ENCODE data around the gene ANKRD11. TPM values are rescaled to one million over a fixed set of nuclear protein-coding genes. Genes with fewer than 3 reads are reported as not detected.
"Not testable (repeated sequence)": the region's sequence is repeated elsewhere in the genome, so short reads cannot be mapped to it uniquely, and the experiment has no call there.

The ANKRD11 gene
- total RNA-seq, 2 experiments from 2014 or later: 174 to 177 TPM

DNA sequence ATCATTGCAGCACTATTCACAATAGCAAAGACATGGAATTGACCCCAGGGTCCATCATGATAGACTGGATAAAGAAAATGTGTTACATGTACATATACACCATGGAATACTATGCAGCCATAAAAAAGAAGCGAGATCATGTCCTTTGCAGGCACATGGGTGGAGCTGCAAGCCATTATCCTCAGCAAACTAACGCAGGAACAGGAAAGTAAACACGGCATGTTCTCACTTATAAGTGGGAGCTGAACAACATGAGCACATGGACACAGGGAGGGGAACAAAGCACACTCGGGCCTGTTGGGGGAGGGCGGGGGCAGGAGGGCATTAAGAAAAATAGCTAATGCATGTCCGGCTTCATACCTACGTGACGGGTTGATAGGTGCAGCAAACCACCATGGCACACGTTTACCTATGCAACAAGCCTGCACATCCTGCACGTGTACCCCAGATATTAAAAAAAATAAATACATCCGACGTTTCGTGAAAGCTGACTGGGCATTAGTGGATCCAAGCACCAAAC is 243.9 kb downstream of the ANKRD11 start:
- CTCF ChIA-PET: interaction anchor here (0.8 to 1.1 kb wide), 2 partner anchors 8 to 110 kb away, joined by 3 to 5 read pairs; no protein-coding TSS in a partner anchor
- Mint-ChIP-seq H3K27me3 (ENCODE audit: low read depth) (no peaks in the 10 kb centered on the region), H3K9me3 (peaks cover 5% of the 10 kb centered on the region), H3K27ac (no peak overlapping the region), H3K4me3 (peak overlapping the region; percentile 64), H3K4me1 (ENCODE audit: low read depth) (peaks cover 9% of the 10 kb centered on the region), H3K36me3 (ENCODE audit: low read depth) (no peaks in the 10 kb centered on the region)
- intact Hi-C loops (cut with micrococcal nuclease): loop anchor here (2.0 to 10.0 kb wide), 5 partner anchors 152 to 628 kb away; partner anchors contain the start of genes ACSF3, CHMP1A, RPL13 and SPATA33
- DNase-seq: no peak

DNA sequence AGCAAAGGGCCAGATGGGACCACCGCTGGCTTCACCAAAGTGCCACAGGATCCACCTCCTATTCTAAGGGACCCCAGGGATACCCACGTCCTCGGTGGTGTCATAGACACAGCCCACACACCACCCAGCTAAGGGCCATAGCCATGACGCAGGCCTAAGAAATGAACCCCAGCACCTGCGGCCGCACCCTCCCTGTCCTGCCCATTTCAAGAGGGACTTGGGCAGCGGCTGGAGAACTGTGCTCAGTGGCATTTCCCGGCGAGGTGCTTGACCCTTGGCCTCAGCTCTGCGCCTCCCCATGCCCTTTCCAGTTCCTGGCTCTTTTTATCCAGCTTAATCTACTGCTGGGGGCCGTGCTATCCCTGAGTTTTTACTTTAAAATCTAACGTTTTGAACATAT is 245.6 kb downstream of the ANKRD11 start:
- Mint-ChIP-seq H3K27ac (no peak overlapping the region), H3K27me3 (ENCODE audit: low read depth) (no peaks in the 10 kb centered on the region), H3K36me3 (ENCODE audit: low read depth) (peaks cover 2% of the 10 kb centered on the region)

DNA sequence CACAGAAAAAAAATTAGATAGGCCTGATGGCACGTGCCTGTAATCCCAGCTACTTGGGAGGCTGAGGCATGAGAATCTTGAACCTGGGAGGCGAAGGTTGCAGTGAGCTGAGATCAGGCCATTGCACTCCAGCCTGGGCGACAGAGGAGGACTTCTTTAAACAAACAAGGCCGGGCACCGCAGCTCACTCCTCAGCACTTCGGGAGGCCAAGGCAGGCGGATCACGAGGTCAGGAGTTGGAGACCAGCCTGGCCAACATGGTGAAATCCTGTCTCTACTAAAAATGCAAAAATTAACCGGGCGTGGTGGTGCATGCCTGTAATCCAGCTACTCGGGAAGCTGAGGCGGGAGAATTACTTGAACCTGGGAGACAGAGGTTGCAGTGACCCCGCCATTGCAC is 246.1 kb downstream of the ANKRD11 start:
- peaks cover 16% of the 10 kb centered on the region for H3K4me1 Mint-ChIP-seq (ENCODE audit: low read depth)
- H3K27me3 Mint-ChIP-seq (ENCODE audit: low read depth); H3K27ac Mint-ChIP-seq; H3K9me3 Mint-ChIP-seq; H3K36me3 Mint-ChIP-seq (ENCODE audit: low read depth); H3K4me3 Mint-ChIP-seq; DNase-seq; CTCF ChIA-PET: not testable (repeated sequence)
- intact Hi-C loops (cut with micrococcal nuclease): loop anchor here (5.0 to 10.0 kb wide), 4 partner anchors 43 to 631 kb away; partner anchors contain the start of genes ACSF3, CHMP1A, SPATA33 and TCF25

More for the DNA sequence above, 245.6 kb downstream of the ANKRD11 start:
- Mint-ChIP-seq H3K4me3 (no peak overlapping the region), H3K4me1 (ENCODE audit: low read depth) (peaks cover 15% of the 10 kb centered on the region), H3K9me3 (peaks cover 1% of the 10 kb centered on the region)
- no peak for DNase-seq
- intact Hi-C loops (cut with micrococcal nuclease): loop anchor here (5.0 to 10.0 kb wide), 4 partner anchors 43 to 630 kb away; partner anchors contain the start of genes ACSF3, CHMP1A, SPATA33 and TCF25
- CTCF ChIA-PET: no interaction called here

DNA sequence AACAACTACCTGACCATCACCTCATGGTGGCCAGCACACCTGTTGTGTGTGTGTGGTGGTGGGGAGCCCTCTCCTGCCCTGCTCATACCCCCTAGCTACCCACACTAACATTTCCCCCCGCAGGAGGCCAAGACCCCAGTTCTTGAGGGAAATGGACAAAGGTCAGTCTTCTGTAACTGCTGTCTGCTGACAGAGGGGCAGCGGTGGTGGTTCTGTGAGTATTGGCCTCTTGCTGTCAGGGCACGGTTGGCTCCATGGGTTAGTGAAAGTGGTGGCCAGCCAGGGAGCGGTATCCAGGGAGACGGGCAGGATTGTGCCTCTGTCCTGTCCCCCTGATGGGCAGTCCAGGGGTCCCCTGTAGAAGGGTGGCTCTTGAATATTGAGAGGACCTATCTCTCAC is 246.7 kb downstream of the ANKRD11 start:
- CTCF ChIA-PET: no interaction called here
- DNase-seq: no peak
- Mint-ChIP-seq H3K27ac (no peak overlapping the region), H3K4me1 (ENCODE audit: low read depth) (peaks cover 16% of the 10 kb centered on the region), H3K27me3 (ENCODE audit: low read depth) (no peaks in the 10 kb centered on the region), H3K4me3 (no peak overlapping the region), H3K9me3 (no peaks in the 10 kb centered on the region), H3K36me3 (ENCODE audit: low read depth) (peaks cover 2% of the 10 kb centered on the region)
- intact Hi-C loops (cut with micrococcal nuclease): loop anchor here (5.0 to 10.0 kb wide), 4 partner anchors 44 to 631 kb away; partner anchors contain the start of genes ACSF3, CHMP1A, SPATA33 and TCF25

DNA sequence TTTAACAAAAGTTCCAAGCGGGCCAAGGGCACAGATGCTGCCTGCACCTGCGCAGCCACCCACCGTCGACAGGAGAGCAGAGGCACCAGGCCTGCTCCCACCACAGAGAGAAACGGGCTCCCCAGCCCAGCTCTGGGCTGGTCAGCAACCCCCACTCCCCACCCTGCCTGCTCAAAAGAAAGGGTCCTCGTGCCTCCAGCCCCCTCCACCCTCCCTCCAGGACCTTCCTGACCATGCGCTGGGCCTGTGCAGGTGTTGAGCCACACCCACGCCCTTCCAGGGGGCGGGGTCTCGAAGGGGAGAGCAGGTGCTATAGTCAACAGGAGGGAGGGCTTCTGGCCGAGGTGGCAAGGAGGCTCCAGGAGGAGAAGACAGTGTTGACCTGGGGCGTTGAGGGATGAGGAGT is 247.6 kb downstream of the ANKRD11 start:
- peaks cover 16% of the 10 kb centered on the region for H3K4me1 Mint-ChIP-seq (ENCODE audit: low read depth)
- CTCF ChIA-PET: interaction anchor here (1.2 kb wide), 1 partner anchor 47 kb away, joined by 5 read pairs; no protein-coding TSS in a partner anchor
- H3K27ac Mint-ChIP-seq: no peak overlapping the region
- peaks cover 2% of the 10 kb centered on the region for H3K36me3 Mint-ChIP-seq (ENCODE audit: low read depth)
- no peaks in the 10 kb centered on the region for H3K9me3 Mint-ChIP-seq
- intact Hi-C loops (cut with micrococcal nuclease): loop anchor here (5.0 to 10.0 kb wide), 4 partner anchors 45 to 632 kb away; partner anchors contain the start of genes ACSF3, CHMP1A, SPATA33 and TCF25
- no peaks in the 10 kb centered on the region for H3K27me3 Mint-ChIP-seq (ENCODE audit: low read depth)
- peak overlapping the region; percentile 21 for H3K4me3 Mint-ChIP-seq
- DNase-seq: no peak

DNA sequence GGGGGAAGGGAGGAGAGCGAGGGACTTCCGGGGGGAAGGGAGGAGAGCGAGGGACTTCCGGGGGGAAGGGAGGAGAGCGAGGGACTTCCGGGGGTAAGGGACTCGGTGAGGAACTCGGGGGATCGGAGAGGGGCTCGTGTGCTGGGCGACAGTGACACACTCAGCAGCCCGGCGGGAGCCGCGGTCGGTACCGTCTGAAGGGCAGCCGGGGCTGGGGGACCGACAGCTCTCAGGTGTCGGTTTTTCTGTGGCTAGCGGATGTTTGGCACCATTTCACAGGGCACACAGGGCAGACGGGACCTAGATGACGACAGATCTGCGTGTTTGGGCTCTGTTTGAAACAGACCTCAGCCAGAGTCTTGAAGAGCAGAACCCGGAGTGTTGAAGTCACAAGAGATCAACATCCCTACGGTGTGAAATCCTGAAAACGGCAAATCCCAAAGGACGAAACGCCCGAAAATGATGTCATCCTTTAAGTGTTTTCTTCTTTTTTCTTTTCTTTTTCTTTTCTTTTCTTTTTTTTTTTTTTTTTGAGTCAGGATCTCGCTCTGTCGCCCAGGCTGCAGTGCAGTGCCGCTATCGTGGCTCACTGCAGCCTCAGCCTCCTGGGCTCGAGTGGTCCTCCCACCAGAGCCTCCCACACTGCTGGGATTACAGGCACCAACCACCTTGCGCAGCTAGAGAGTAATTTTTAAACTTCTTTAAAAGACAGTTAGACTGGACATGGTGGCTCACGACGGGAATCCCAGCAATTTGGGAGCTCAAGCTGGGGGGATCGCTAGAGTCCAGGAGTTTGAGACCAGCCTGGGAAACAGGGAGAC is 249.0 kb downstream of the ANKRD11 start:
- intact Hi-C loops (cut with micrococcal nuclease): loop anchor here (1.0 to 10.0 kb wide), 8 partner anchors 25 to 633 kb away; partner anchors contain the start of genes ACSF3, ANKRD11, CHMP1A and SPATA33
- Mint-ChIP-seq H3K27me3 (ENCODE audit: low read depth) (no peaks in the 10 kb centered on the region), H3K4me3 (peak overlapping the region; percentile 95), H3K27ac (peak overlapping the region; percentile 95), H3K9me3 (no peaks in the 10 kb centered on the region), H3K4me1 (ENCODE audit: low read depth) (peaks cover 16% of the 10 kb centered on the region), H3K36me3 (ENCODE audit: low read depth) (peaks cover 2% of the 10 kb centered on the region)
- DNase-seq: peak; percentile 77
- CTCF ChIA-PET: interaction anchor here (1.0 to 1.8 kb wide), 8 partner anchors 9 to 269 kb away, joined by 3 to 5 read pairs (median 4); no protein-coding TSS in a partner anchor

DNA sequence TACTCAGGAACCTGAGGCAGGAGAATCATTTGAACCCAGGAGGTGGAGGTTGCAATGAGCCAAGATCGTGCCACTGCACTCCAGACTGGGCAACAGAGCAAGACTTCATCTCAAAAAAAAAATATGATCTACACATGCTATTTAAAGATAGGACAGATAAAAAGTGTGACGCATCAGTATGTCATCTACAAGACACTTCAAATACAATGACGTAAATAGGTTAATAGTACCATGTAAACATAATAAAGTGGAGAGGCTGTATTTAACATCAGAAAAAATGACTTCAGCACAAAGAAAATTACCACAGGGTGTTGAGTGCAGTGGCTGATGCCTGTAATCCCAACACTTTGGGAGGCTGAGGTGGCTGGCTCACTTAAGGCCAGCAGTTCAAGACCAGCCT is 252.6 kb downstream of the ANKRD11 start:
- intact Hi-C loops (cut with micrococcal nuclease): no loop called here
- Mint-ChIP-seq H3K4me1 (ENCODE audit: low read depth) (peaks cover 13% of the 10 kb centered on the region), H3K4me3 (no peak overlapping the region), H3K27me3 (ENCODE audit: low read depth) (no peaks in the 10 kb centered on the region), H3K36me3 (ENCODE audit: low read depth) (peaks cover 10% of the 10 kb centered on the region), H3K9me3 (peaks cover under 1% of the 10 kb centered on the region), H3K27ac (no peak overlapping the region)
- no peak for DNase-seq
- CTCF ChIA-PET: no interaction called here

DNA sequence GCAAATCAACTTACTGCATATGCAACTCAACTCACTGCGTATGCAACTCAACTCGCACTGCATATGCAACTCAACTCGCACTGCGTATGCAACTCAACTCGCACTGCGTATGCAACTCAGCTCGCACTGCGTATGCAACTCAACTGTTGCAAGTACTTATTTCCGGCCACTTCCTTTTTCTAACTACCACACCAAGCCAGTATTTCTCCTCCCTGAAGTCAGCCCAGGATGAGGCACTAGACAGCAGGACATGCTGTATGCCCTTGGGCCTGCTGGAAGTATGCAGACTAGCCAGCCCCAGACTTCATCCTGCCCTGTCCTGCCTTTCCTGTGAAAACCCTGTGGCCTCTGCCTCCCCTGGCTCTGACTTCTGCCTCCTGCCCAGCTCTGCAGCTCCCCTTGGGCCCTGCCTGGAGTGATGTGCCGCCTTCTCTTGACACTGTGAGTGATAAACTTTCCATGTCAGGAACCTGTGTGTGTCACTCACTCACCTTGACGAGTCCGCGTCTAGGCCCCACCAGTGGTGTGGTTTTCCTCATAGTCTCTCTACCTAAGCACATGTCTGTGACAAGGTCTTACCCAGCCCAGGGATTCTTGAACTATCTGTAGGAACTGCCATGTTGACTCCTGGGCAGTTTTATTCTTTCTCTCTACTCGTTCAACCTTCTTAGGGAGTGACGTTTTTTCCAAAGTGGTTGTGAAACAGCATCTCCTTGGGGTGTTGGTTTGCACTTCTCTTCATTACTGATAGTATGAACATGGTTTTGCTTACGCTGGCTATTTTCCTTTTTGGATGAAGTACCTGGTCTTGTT is 256.5 kb downstream of the ANKRD11 start:
- intact Hi-C loops (cut with micrococcal nuclease): no loop called here
- Mint-ChIP-seq H3K36me3 (ENCODE audit: low read depth) (peaks cover 33% of the 10 kb centered on the region), H3K9me3 (peaks cover 6% of the 10 kb centered on the region), H3K4me1 (ENCODE audit: low read depth) (peaks cover 4% of the 10 kb centered on the region), H3K4me3 (no peak overlapping the region), H3K27ac (no peak overlapping the region), H3K27me3 (ENCODE audit: low read depth) (no peaks in the 10 kb centered on the region)
- CTCF ChIA-PET: no interaction called here
- DNase-seq: no peak

DNA sequence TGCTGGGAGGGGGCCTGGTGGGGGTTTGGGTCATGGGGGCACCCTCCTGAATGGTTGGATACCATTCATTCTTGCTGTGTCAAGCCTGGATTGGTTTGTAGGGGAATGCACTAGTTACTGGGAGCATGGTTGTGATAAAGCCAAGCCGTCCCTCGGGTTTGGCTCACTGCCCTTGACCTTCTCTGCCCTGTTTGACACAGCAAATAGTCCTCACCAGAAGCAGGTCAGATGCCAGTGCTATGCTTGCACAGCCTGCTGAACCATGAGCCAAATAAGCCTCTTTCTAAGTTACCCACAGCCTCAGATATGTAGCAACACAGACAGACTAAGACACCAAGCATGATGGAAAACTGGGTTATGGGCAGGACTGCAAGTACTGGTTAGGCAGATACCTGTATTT is 258.3 kb downstream of the ANKRD11 start:
- Mint-ChIP-seq H3K27me3 (ENCODE audit: low read depth) (no peaks in the 10 kb centered on the region), H3K27ac (no peak overlapping the region), H3K9me3 (peaks cover 21% of the 10 kb centered on the region), H3K36me3 (ENCODE audit: low read depth) (peaks cover 51% of the 10 kb centered on the region), H3K4me1 (ENCODE audit: low read depth) (peaks cover 4% of the 10 kb centered on the region), H3K4me3 (no peak overlapping the region)
- CTCF ChIA-PET: no interaction called here
- DNase-seq: no peak
- intact Hi-C loops (cut with micrococcal nuclease): no loop called here

DNA sequence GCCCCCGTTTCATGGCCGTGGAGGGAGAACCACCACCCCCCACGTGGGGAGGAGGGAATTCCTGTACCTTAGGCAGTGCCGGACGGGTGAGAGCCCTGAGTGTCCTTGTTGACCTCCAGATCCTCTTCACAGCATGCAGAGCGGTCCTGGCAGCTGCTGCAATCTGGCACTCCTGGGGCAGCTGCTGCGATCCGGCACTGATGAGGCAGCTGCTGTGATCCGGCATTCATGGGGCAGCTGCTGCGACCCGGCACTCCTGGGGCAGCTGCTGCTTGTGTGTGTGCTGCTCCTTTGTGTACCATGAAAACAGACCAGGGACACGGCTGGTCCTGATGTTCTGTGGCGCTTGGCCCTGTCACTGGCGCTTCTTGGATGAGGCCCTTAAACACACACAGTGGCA is 260.1 kb downstream of the ANKRD11 start:
- peaks cover 4% of the 10 kb centered on the region for H3K4me1 Mint-ChIP-seq (ENCODE audit: low read depth)
- no peak overlapping the region for H3K4me3 Mint-ChIP-seq
- intact Hi-C loops (cut with micrococcal nuclease): no loop called here
- peaks cover 28% of the 10 kb centered on the region for H3K9me3 Mint-ChIP-seq
- CTCF ChIA-PET: no interaction called here
- H3K27ac Mint-ChIP-seq: no peak overlapping the region
- H3K27me3 Mint-ChIP-seq (ENCODE audit: low read depth): no peaks in the 10 kb centered on the region
- no peak for DNase-seq
- peaks cover 69% of the 10 kb centered on the region for H3K36me3 Mint-ChIP-seq (ENCODE audit: low read depth)

DNA sequence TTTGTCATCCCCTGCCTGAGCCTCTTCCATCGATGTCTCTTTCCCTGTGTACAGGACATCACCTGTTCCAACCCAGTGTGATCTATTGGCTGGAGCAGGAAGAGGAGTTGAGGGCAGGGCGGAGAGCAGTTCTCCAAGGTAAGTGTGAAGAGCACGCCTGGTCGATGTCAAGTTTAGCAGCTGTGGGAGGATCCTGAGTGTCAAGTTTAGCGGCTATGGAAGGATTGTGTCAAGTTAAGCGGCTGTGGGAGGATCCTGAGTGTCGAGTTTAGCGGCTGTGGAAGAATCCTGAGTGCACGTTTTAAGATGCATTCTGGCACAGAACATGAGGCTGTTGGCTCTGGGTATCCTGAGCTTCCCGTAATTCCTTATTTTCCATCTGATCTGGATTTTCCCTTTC is 265.7 kb downstream of the ANKRD11 start:
- Mint-ChIP-seq H3K4me1 (ENCODE audit: low read depth) (no peaks in the 10 kb centered on the region), H3K36me3 (ENCODE audit: low read depth) (peaks cover 58% of the 10 kb centered on the region), H3K9me3 (peaks cover 26% of the 10 kb centered on the region), H3K27ac (no peak overlapping the region), H3K4me3 (no peak overlapping the region), H3K27me3 (ENCODE audit: low read depth) (no peaks in the 10 kb centered on the region)
- CTCF ChIA-PET: interaction anchor here (0.6 to 1.2 kb wide), 2 partner anchors 10 to 64 kb away, joined by 3 read pairs; no protein-coding TSS in a partner anchor
- intact Hi-C loops (cut with micrococcal nuclease): no loop called here
- DNase-seq: no peak

DNA sequence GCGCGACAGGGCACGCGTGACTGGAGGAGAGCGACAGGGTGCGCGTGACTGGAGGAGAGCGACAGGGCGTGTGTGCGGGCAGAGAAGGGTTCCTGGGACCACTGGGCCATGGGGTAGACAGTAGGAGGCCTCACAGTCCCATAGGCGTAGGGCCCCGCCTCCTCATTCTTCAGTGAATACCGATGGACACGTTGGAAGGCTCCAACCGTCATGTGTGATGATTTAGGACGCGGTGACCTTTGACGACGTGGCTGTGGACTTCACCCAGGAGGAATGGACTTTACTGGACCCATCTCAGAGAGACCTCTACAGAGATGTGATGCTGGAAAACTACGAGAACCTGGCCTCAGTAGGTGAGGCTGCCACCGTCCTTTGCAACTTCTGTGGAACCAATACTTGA is 267.4 kb downstream of the ANKRD11 start:
- Mint-ChIP-seq H3K27me3 (ENCODE audit: low read depth) (no peaks in the 10 kb centered on the region), H3K27ac (no peak overlapping the region), H3K4me3 (no peak overlapping the region), H3K36me3 (ENCODE audit: low read depth) (peaks cover 44% of the 10 kb centered on the region), H3K9me3 (peaks cover 13% of the 10 kb centered on the region), H3K4me1 (ENCODE audit: low read depth) (peaks cover 7% of the 10 kb centered on the region)
- intact Hi-C loops (cut with micrococcal nuclease): no loop called here
- no peak for DNase-seq
- CTCF ChIA-PET: no interaction called here
